ENCODE data around the gene COL24A1. TPM values are rescaled to one million over a fixed set of nuclear protein-coding genes. Genes with fewer than 3 reads are reported as not detected.

COL24A1 gene
- total RNA-seq, 4 donors from 2014 or later, result 1.0 to 2.8 (median 1.9) TPM

DNA sequence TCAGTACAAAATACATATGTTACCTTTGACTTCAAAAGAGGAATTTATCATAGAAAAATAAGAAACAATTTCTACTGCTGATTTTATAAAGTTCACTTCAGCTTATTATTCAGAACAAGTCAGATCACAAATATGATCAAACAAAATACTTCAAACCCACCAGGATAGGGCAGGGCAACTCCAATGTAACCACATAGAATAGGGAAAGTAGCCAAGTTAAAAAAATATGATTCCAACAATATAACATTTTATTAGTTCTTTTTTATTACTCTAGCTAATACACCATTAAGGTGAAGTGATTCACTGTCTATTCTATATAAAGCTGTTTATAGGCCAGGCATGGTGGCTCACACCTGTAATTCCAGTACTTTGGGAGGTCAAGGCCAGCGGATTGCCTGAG is 393.8 kb downstream of the COL24A1 start:
- Histone ChIP-seq H3K4me1 (no peaks in the 10 kb centered on the region), H3K36me3 (no peaks in the 10 kb centered on the region), H3K9me3 (no peaks in the 10 kb centered on the region), H3K27ac (no peak overlapping the region), H3K27me3 (no peaks in the 10 kb centered on the region), H3K4me3 (no peak overlapping the region)
- TF ChIP-seq POLR2A (IDR thresholded peaks at IDR 0.05), result no peak
- TF ChIP-seq, protein P1, sequence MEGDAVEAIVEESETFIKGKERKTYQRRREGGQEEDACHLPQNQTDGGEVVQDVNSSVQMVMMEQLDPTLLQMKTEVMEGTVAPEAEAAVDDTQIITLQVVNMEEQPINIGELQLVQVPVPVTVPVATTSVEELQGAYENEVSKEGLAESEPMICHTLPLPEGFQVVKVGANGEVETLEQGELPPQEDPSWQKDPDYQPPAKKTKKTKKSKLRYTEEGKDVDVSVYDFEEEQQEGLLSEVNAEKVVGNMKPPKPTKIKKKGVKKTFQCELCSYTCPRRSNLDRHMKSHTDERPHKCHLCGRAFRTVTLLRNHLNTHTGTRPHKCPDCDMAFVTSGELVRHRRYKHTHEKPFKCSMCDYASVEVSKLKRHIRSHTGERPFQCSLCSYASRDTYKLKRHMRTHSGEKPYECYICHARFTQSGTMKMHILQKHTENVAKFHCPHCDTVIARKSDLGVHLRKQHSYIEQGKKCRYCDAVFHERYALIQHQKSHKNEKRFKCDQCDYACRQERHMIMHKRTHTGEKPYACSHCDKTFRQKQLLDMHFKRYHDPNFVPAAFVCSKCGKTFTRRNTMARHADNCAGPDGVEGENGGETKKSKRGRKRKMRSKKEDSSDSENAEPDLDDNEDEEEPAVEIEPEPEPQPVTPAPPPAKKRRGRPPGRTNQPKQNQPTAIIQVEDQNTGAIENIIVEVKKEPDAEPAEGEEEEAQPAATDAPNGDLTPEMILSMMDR (IDR thresholded peaks at IDR 0.05), result no peak
- no peak for TF ChIP-seq EP300 (IDR thresholded peaks at IDR 0.05)
- no peak for DNase-seq (ENCODE audit: low spot score in 2 of 2)
- 100% methylated on average over 1 of the region's 1 CpG for WGBS, 2 donors

DNA sequence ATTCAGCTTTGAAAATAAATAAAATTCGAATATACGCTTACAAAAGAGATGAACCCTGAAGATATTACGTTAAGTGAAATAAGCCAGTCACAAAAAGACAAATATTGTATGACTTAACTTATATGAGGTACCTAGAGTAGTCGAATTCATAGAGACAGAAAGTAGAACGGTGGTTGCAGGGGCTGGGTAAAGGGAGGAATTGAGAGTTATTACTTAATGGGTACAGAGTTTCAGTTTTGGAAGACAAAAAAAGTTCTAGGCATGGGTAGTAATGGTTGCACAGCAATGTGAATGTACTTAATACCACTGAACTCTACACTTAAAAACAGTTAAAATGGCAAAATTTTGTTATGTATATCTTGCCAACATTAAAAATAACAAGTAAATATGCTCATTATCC is 399.7 kb downstream of the COL24A1 start:
- Histone ChIP-seq H3K4me1 (no peaks in the 10 kb centered on the region), H3K27ac (no peak overlapping the region), H3K4me3 (no peak overlapping the region), H3K9me3 (peaks cover 0 to 12% (median 3%) of the 10 kb centered on the region in 4 donors), H3K27me3 (no peaks in the 10 kb centered on the region), H3K36me3 (no peaks in the 10 kb centered on the region)
- WGBS, 2 donors, result 87 to 91% methylated on average over 5 of the region's 5 CpGs
- no peak for DNase-seq (ENCODE audit: low spot score in 2 of 2)
- TF ChIP-seq POLR2A (IDR thresholded peaks at IDR 0.05) (no peak), EP300 (IDR thresholded peaks at IDR 0.05) (no peak)
- TF ChIP-seq, protein P1 (IDR thresholded peaks at IDR 0.05), result no peak

DNA sequence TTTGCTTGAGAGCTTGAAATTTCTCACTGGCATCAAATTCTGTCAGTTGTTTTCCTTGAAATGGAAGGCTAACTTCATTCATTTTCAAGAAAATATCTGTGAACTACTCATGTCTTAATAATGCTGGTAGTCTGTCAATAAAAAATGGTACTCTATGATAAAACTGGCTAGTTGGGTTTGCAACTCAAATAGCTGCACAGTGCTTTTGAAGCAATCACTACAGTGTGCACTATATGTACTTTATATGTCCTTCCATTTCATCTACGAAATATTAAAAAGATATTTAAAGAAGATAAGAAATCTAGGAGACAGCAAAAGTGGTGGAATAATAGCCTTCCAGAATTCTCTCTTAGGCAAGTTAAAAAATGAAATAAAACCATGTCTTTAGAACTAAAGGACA is 408.5 kb downstream of the COL24A1 start:
- WGBS, 2 donors, result 0% methylated on average over 1 of the region's 1 CpG
- TF ChIP-seq, protein P1 (IDR thresholded peaks at IDR 0.05), result no peak
- TF ChIP-seq POLR2A (IDR thresholded peaks at IDR 0.05), result no peak
- TF ChIP-seq EP300 (IDR thresholded peaks at IDR 0.05), result no peak
- no peak overlapping the region for H3K27ac ChIP-seq

DNA sequence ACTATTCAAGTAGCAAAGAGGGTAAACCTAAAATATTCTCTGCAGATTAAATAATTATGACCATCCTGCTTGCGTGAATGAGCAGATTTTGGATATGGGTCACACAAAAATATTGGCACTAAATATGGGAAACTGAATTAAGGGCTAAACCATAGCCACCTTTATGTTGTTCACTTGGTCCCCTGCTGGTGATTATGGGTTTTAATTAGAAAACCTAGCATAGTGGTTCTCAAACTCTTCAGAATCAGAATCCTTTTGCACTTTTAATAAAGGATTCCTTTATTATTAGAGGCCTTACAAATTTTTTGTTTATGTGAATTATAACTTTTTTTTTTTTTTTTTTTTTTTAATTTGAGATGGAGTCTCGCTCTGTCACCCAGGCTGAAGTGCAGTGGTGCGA is 409.8 kb downstream of the COL24A1 start:
- WGBS, 2 donors, result 89 to 95% methylated on average over 3 of the region's 3 CpGs
- Histone ChIP-seq H3K9me3 (no peaks in the 10 kb centered on the region), H3K4me3 (no peak overlapping the region), H3K27ac (no peak overlapping the region), H3K4me1 (no peaks in the 10 kb centered on the region), H3K36me3 (no peaks in the 10 kb centered on the region), H3K27me3 (no peaks in the 10 kb centered on the region)
- TF ChIP-seq EP300 (IDR thresholded peaks at IDR 0.05) (no peak), POLR2A (IDR thresholded peaks at IDR 0.05) (no peak)
- TF ChIP-seq, protein P1 (IDR thresholded peaks at IDR 0.05), result no peak
- no peak for DNase-seq (ENCODE audit: low spot score in 2 of 2)

More for the DNA sequence above, 408.5 kb downstream of the COL24A1 start:
- Histone ChIP-seq H3K27me3 (no peaks in the 10 kb centered on the region), H3K4me3 (no peak overlapping the region), H3K9me3 (no peaks in the 10 kb centered on the region), H3K4me1 (no peaks in the 10 kb centered on the region), H3K36me3 (no peaks in the 10 kb centered on the region)
- no peak for DNase-seq (ENCODE audit: low spot score in 2 of 2)

DNA sequence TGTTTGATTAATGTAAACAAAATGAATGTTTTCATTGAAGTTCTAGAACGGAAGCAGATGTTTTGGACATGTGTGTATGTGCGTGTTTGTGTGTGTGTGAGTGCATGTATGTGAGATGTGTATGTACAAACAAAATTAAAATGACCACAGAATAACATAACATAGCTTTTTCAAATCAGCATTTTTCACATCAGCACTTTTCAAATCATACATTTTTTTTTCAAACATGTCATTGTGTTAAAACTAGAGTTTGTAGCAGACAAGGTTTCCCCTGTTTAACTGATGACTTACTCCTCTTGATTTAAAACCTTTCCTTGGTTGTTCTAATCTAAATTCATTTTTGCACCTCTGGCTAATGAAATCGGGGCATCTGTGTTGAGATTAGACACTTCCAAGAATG is 412.8 kb downstream of the COL24A1 start:
- Histone ChIP-seq H3K9me3 (no peaks in the 10 kb centered on the region), H3K27me3 (no peaks in the 10 kb centered on the region), H3K4me3 (no peak overlapping the region), H3K27ac (no peak overlapping the region), H3K36me3 (no peaks in the 10 kb centered on the region), H3K4me1 (no peaks in the 10 kb centered on the region)
- WGBS, 2 donors, result 87 to 88% methylated on average over 3 of the region's 3 CpGs
- no peak for TF ChIP-seq POLR2A (IDR thresholded peaks at IDR 0.05)
- TF ChIP-seq, protein P1 (IDR thresholded peaks at IDR 0.05), result no peak
- TF ChIP-seq EP300 (IDR thresholded peaks at IDR 0.05), result no peak
- no peak for DNase-seq (ENCODE audit: low spot score in 2 of 2)
